Measurements from ENCODE around the gene KCTD11. TPM values are rescaled to one million over a fixed set of nuclear protein-coding genes. Genes with fewer than 3 reads are reported as not detected.

The KCTD11 gene
- total RNA-seq, 1 experiment from 2014 or later: 11.0 TPM

- no peak overlapping the region for H3K27ac ChIP-seq (ENCODE audit: low read length)
- BruUV-seq (replicated peaks): no TSS peak
- POLR2A ChIA-PET: no interaction called here
- no peaks in the 10 kb centered on the region for H3K4me1 ChIP-seq (ENCODE audit: control insufficient read depth, insufficient read depth, low read length)
- intact Hi-C loops (cut with micrococcal nuclease; ENCODE audit: unreplicated experiment) (no loop called here), in situ Hi-C loops (cut with HindIII; ENCODE audit: low pct_unique_long_range_greater_than_20kb, low sequenced_read_pairs) (no loop called here)
- H3K4me3 ChIP-seq (ENCODE audit: low read depth in 2 of 2, low read length in 2 of 2): no peak overlapping the region
- DNase-seq (ENCODE audit: low read depth, low spot score) (no peak), ATAC-seq (no peak)
- CTCF ChIA-PET: interaction anchor here (0.7 kb wide), 1 partner anchor 24 kb away, joined by 5 read pairs; no protein-coding TSS in a partner anchor
- TF ChIP-seq REST (IDR thresholded peaks at IDR 0.05; ENCODE audit: insufficient read depth in 1 of 2, low read depth in 2 of 2, low read length in 1 of 2): no peak
- no peak for TF ChIP-seq CTCF (IDR thresholded peaks at IDR 0.05)
- no peak for TF ChIP-seq TCF7L2 (IDR thresholded peaks at IDR 0.05; ENCODE audit: low read depth, low read length)
- TF ChIP-seq POLR2AphosphoS5 (IDR thresholded peaks at IDR 0.05; ENCODE audit: low read depth, low read length): no peak
- no peak for TF ChIP-seq SIN3A (IDR thresholded peaks at IDR 0.05; ENCODE audit: borderline replicate concordance, insufficient read depth, low read depth, low read length)
- no peaks in the 10 kb centered on the region for H3K36me3 ChIP-seq (ENCODE audit: control insufficient read depth, insufficient read depth, low read length)
- no peaks in the 10 kb centered on the region for H3K27me3 ChIP-seq (ENCODE audit: control insufficient read depth, insufficient read depth, low read length)
- no peaks in the 10 kb centered on the region for H3K9me3 ChIP-seq (ENCODE audit: control insufficient read depth, insufficient read depth, low read depth, low read length)
These were observed 8.7 kb upstream of the KCTD11 start for GRCh38 chr17:7343250-7343649.

- CTCF ChIA-PET: interaction anchor here (0.5 kb wide), 1 partner anchor 94 kb away, joined by 4 read pairs; no protein-coding TSS in a partner anchor
- H3K27ac ChIP-seq (ENCODE audit: low read length): no peak overlapping the region
- intact Hi-C loops (cut with micrococcal nuclease; ENCODE audit: unreplicated experiment) (no loop called here), in situ Hi-C loops (cut with HindIII; ENCODE audit: low pct_unique_long_range_greater_than_20kb, low sequenced_read_pairs) (no loop called here)
- H3K27me3 ChIP-seq (ENCODE audit: control insufficient read depth, insufficient read depth, low read length): no peaks in the 10 kb centered on the region
- H3K36me3 ChIP-seq (ENCODE audit: control insufficient read depth, insufficient read depth, low read length): no peaks in the 10 kb centered on the region
- no peak overlapping the region for H3K4me3 ChIP-seq (ENCODE audit: low read depth in 2 of 2, low read length in 2 of 2)
- no TSS peak for BruUV-seq (replicated peaks)
- no peaks in the 10 kb centered on the region for H3K9me3 ChIP-seq (ENCODE audit: control insufficient read depth, insufficient read depth, low read depth, low read length)
- DNase-seq (ENCODE audit: low read depth, low spot score): no peak
- peaks cover 3% of the 10 kb centered on the region; the same call in 1 of the 2 replicates for H3K4me1 ChIP-seq (ENCODE audit: control insufficient read depth, insufficient read depth, low read length)
- POLR2A ChIA-PET: no interaction called here
- TF ChIP-seq POLR2AphosphoS5 (IDR thresholded peaks at IDR 0.05; ENCODE audit: low read depth, low read length): no peak
- no peak for TF ChIP-seq TCF7L2 (IDR thresholded peaks at IDR 0.05; ENCODE audit: low read depth, low read length)
- TF ChIP-seq REST (IDR thresholded peaks at IDR 0.05; ENCODE audit: insufficient read depth in 1 of 2, low read depth in 2 of 2, low read length in 1 of 2): no peak
- no peak for TF ChIP-seq CTCF (IDR thresholded peaks at IDR 0.05)
- no peak for TF ChIP-seq SIN3A (IDR thresholded peaks at IDR 0.05; ENCODE audit: borderline replicate concordance, insufficient read depth, low read depth, low read length)
- no peak for ATAC-seq
These were observed 5.0 kb upstream of the KCTD11 start for GRCh38 chr17:7346761-7347614.
